ENCODE results near the gene SCUBE1.

The SCUBE1 gene

GRCh38 chr22:43210631-43211515 lies 132.3 kb downstream of the SCUBE1 start:
- DNase-seq = no peak

- DNase-seq = no peak
These were observed 133.2 kb downstream of the SCUBE1 start for GRCh38 chr22:43209971-43210370.

GRCh38 chr22:43209523-43209890 lies 133.7 kb downstream of the SCUBE1 start:
- no peak for DNase-seq

- DNase-seq = no peak
These were observed 134.3 kb downstream of the SCUBE1 start for GRCh38 chr22:43208703-43209522.

GRCh38 chr22:43207849-43208702 lies 135.1 kb downstream of the SCUBE1 start:
- DNase-seq = no peak

GRCh38 chr22:43207386-43207785 lies 135.8 kb downstream of the SCUBE1 start:
- no peak for DNase-seq

- DNase-seq = no peak
These were observed 136.5 kb downstream of the SCUBE1 start for GRCh38 chr22:43206509-43207161.

GRCh38 chr22:43205748-43206508 lies 137.2 kb downstream of the SCUBE1 start:
- peak; percentile 59 for DNase-seq

- DNase-seq = peak; percentile 41
These were observed 137.9 kb downstream of the SCUBE1 start for GRCh38 chr22:43205261-43205691.

- DNase-seq = no peak
These were observed 139.6 kb downstream of the SCUBE1 start for GRCh38 chr22:43203471-43203981.

- no peak for DNase-seq
These were observed 140.3 kb downstream of the SCUBE1 start for GRCh38 chr22:43202756-43203410.

GRCh38 chr22:43202326-43202725 lies 140.8 kb downstream of the SCUBE1 start:
- DNase-seq = no peak

GRCh38 chr22:43201486-43202219 lies 141.5 kb downstream of the SCUBE1 start:
- no peak for DNase-seq

- DNase-seq = no peak
These were observed 142.6 kb downstream of the SCUBE1 start for GRCh38 chr22:43200555-43200954.

- no peak for DNase-seq
These were observed 143.1 kb downstream of the SCUBE1 start for GRCh38 chr22:43200031-43200430.

GRCh38 chr22:43199541-43199940 lies 143.6 kb downstream of the SCUBE1 start:
- DNase-seq = no peak

GRCh38 chr22:43198936-43199335 lies 144.2 kb downstream of the SCUBE1 start:
- no peak for DNase-seq

GRCh38 chr22:43198126-43198525 lies 145.0 kb downstream of the SCUBE1 start:
- no peak for DNase-seq

GRCh38 chr22:43197271-43197941 lies 145.8 kb downstream of the SCUBE1 start:
- no peak for DNase-seq

All from CD4-positive, alpha-beta T cell treated with Interleukin-17A for 1 hour (primary cell).